Activated CD4-positive, alpha-beta T cell treated with anti-CD3 and anti-CD28 coated beads, Interleukin-2, amount 50 U/mL, for 16 hours (primary cell): Measurements from ENCODE around the gene NR2F1.
A peak's percentile ranks its signal among the peaks of the same experiment; 100 is the strongest.

Source experiments
- DNase-seq: peaks from one replicate; pipeline ENCODE4 v3.0.0-alpha.2; 2020

The NR2F1 gene

GRCh38 chr5:93604644-93605515, 21.9 kb downstream of the NR2F1 start:
- no peak for DNase-seq

GRCh38 chr5:93606382-93606752, 23.3 kb downstream of the NR2F1 start:
- DNase-seq, result no peak

GRCh38 chr5:93607367-93608258, 24.6 kb downstream of the NR2F1 start:
- DNase-seq, result peak; percentile 48

GRCh38 chr5:93608855-93609254, 25.8 kb downstream of the NR2F1 start:
- no peak for DNase-seq

- no peak for DNase-seq
Measured at GRCh38 chr5:93609762-93610161, 26.7 kb downstream of the NR2F1 start.

- no peak for DNase-seq
Measured at GRCh38 chr5:93610581-93611272, 27.7 kb downstream of the NR2F1 start.

GRCh38 chr5:93611273-93611975, 28.4 kb downstream of the NR2F1 start:
- DNase-seq, result no peak

GRCh38 chr5:93611976-93612854, 29.2 kb downstream of the NR2F1 start:
- no peak for DNase-seq

GRCh38 chr5:93612855-93613243, 29.8 kb downstream of the NR2F1 start:
- DNase-seq, result no peak

GRCh38 chr5:93616538-93617174, 33.6 kb downstream of the NR2F1 start:
- DNase-seq, result no peak

GRCh38 chr5:93620487-93621326, 37.7 kb downstream of the NR2F1 start:
- peak; percentile 67 for DNase-seq

- no peak for DNase-seq
Measured at GRCh38 chr5:93621327-93621798, 38.3 kb downstream of the NR2F1 start.

- DNase-seq, result peak; percentile 48
Measured at GRCh38 chr5:93622240-93622885, 39.3 kb downstream of the NR2F1 start.

GRCh38 chr5:93623153-93623552, 40.1 kb downstream of the NR2F1 start:
- no peak for DNase-seq

- DNase-seq, result no peak
Measured at GRCh38 chr5:93626801-93627200, 43.8 kb downstream of the NR2F1 start.

- no peak for DNase-seq
Measured at GRCh38 chr5:93632327-93632726, 49.3 kb downstream of the NR2F1 start.

GRCh38 chr5:93635991-93636390, 53.0 kb downstream of the NR2F1 start:
- DNase-seq, result no peak

GRCh38 chr5:93636837-93637236, 53.8 kb downstream of the NR2F1 start:
- DNase-seq, result no peak

- DNase-seq, result no peak
Measured at GRCh38 chr5:93637697-93638096, 54.7 kb downstream of the NR2F1 start.
